ENCODE data around the gene IFT43.

DNA sequence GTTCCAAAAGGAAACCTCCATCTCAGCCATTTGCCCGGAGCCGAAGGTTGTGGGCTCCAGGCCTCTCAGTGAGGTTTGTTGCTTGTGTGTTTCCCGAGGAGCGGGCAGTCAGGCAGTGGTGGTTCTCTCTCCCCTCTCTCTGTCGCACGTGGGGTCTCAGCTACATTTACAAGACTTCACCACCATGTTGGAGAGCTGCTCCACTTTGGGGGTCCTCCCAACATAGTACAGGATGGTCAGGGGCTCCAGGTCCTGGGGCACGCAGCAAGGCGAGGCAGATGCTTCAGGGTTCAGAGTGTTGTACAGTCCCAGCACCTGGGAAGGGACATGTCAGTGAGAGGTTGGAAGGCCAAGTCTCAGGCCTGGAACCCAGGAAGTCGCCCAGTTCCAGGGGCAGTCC, 26.5 kb upstream of the IFT43 start:
- TF ChIP-seq EZH2 (optimal IDR thresholded peaks at IDR 0.05; ENCODE audit: low read depth, low read length) (no peak), EZH2phosphoT487 (IDR thresholded peaks at IDR 0.05; ENCODE audit: low read length) (no peak)
- TF ChIP-seq, protein P1, sequence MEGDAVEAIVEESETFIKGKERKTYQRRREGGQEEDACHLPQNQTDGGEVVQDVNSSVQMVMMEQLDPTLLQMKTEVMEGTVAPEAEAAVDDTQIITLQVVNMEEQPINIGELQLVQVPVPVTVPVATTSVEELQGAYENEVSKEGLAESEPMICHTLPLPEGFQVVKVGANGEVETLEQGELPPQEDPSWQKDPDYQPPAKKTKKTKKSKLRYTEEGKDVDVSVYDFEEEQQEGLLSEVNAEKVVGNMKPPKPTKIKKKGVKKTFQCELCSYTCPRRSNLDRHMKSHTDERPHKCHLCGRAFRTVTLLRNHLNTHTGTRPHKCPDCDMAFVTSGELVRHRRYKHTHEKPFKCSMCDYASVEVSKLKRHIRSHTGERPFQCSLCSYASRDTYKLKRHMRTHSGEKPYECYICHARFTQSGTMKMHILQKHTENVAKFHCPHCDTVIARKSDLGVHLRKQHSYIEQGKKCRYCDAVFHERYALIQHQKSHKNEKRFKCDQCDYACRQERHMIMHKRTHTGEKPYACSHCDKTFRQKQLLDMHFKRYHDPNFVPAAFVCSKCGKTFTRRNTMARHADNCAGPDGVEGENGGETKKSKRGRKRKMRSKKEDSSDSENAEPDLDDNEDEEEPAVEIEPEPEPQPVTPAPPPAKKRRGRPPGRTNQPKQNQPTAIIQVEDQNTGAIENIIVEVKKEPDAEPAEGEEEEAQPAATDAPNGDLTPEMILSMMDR (IDR thresholded peaks at IDR 0.05; ENCODE audit: low read length) = no peak

Data from MM.1S (cell line).